ENCODE data around the gene KAZN.

KAZN gene

GRCh38 chr1:14888374-14888773 lies 289.9 kb downstream of the KAZN start:
- DNase-seq (ENCODE audit: low read depth) = no peak

- DNase-seq (ENCODE audit: low read depth) = no peak
These were observed 291.4 kb downstream of the KAZN start for GRCh38 chr1:14889825-14890440.

GRCh38 chr1:14891991-14892390 lies 293.5 kb downstream of the KAZN start:
- no peak for DNase-seq (ENCODE audit: low read depth)

- no peak for DNase-seq (ENCODE audit: low read depth)
These were observed 296.5 kb downstream of the KAZN start for GRCh38 chr1:14894811-14895560.

GRCh38 chr1:14895727-14896126 lies 297.2 kb downstream of the KAZN start:
- no peak for DNase-seq (ENCODE audit: low read depth)

- DNase-seq (ENCODE audit: low read depth) = no peak
These were observed 298.0 kb downstream of the KAZN start for GRCh38 chr1:14896381-14897079.

GRCh38 chr1:14897080-14897449 lies 298.6 kb downstream of the KAZN start:
- no peak for DNase-seq (ENCODE audit: low read depth)

GRCh38 chr1:14897547-14897946 lies 299.1 kb downstream of the KAZN start:
- no peak for DNase-seq (ENCODE audit: low read depth)

GRCh38 chr1:14897997-14898645 lies 299.6 kb downstream of the KAZN start:
- DNase-seq (ENCODE audit: low read depth) = no peak

- no peak for DNase-seq (ENCODE audit: low read depth)
These were observed 301.2 kb downstream of the KAZN start for GRCh38 chr1:14899686-14900085.

- no peak for DNase-seq (ENCODE audit: low read depth)
These were observed 303.0 kb downstream of the KAZN start for GRCh38 chr1:14901371-14901954.

GRCh38 chr1:14903922-14904321 lies 305.4 kb downstream of the KAZN start:
- DNase-seq (ENCODE audit: low read depth) = no peak

- no peak for DNase-seq (ENCODE audit: low read depth)
These were observed 308.2 kb downstream of the KAZN start for GRCh38 chr1:14906665-14907064.

- DNase-seq (ENCODE audit: low read depth) = no peak
These were observed 308.9 kb downstream of the KAZN start for GRCh38 chr1:14907416-14907815.

- no peak for DNase-seq (ENCODE audit: low read depth)
These were observed 310.8 kb downstream of the KAZN start for GRCh38 chr1:14909273-14909672.

GRCh38 chr1:14909920-14910460 lies 311.5 kb downstream of the KAZN start:
- DNase-seq (ENCODE audit: low read depth) = no peak

- DNase-seq (ENCODE audit: low read depth) = no peak
These were observed 312.7 kb downstream of the KAZN start for GRCh38 chr1:14910984-14911721.

GRCh38 chr1:14912839-14913481 lies 314.5 kb downstream of the KAZN start:
- DNase-seq (ENCODE audit: low read depth) = no peak

- no peak for DNase-seq (ENCODE audit: low read depth)
These were observed 315.1 kb downstream of the KAZN start for GRCh38 chr1:14913482-14914177.

GRCh38 chr1:14914351-14914988 lies 316.0 kb downstream of the KAZN start:
- DNase-seq (ENCODE audit: low read depth) = no peak

All from stimulated activated CD8-positive, alpha-beta memory T cell treated with anti-CD3 and anti-CD28 coated beads, Interleukin-7, amount 100 ng/mL, for 24 hours (primary cell).